Jurkat, Clone E6-1 (cell line): ENCODE data around the gene DNAH1.
A peak's percentile ranks its signal among the peaks of the same experiment; 100 is the strongest.
"Not testable (repeated sequence)": the region's sequence is repeated elsewhere in the genome, so short reads cannot be mapped to it uniquely, and the experiment has no call there.

Experiments used
- DNase-seq: peaks from one replicate; pipeline ENCODE4 v3.0.0-alpha.2; 2011; ENCODE audit warnings: low read depth, low spot score
- H3K4me3 ChIP-seq: 2 replicates; pipeline ENCODE4 v1.5.1; 2011; ENCODE audit warnings: mild to moderate bottlenecking, low read length, control low read depth, moderate library complexity

DNAH1 gene

DNA sequence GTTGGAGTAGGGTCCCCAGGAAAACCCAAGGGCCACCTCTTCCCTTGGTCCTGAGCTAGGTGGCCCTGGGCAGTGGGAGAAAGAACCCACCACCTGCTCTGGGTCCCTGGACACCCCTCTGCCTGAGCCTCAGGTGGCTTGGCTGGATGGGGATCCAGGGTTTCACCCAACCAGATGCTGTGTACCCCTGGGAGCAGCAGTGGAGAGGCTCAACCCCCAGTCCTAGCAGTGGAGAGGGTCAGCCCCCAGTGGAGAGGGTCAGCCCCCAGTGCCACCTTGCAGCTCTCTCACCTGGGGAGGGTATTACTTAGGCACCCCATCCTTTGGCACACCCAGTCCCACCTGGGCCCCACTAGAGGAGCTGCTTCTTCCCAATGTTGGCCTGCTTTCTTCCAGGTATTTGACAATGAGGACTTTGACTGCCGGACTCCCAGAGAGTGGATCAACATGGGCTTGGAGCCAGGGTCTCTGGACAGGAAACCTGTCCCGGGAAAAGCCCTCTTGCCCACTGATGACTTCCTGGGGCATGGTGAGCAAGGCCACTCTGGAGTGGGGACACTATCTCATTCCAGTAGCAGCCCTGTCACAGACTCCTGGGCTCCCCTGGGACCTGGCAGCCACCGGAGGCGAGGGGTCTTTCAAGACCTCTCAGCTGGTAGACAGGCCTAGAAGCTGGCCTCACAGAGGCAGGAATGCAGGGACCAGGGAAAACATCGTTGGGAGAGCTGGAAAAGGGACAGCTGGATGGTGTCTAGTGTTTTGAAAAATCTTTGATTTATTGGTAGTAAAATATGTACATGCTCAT, 11.6 kb downstream of the DNAH1 start:
- DNase-seq, result no peak

DNA sequence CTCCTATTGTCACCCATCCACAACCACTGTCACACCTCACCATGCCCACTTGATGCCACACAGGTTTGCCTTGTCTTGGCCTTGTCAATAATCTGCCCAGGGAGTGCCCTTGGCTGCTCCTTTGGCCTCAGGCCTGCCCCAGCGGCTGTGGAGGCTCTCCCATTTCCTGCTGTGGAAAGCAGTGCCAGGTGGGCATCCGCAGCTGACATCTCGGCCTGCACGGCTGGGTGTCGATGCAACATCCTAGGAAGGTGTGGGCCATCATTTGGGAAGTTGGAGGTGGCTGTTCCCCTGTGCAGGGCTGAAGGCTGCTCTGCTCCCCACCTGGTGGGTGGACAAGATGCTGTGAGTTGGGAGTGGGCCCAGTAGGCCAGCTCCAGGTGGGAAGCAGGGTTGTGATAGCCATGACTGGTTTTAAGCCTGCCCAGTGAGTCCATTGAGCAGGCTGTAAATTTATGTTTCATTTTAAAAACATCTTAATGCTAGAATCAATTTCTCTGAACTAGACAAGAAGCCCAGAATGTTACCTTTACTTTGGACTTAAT, 12.5 kb downstream of the DNAH1 start:
- H3K4me3 ChIP-seq, result no peak overlapping the region
- no peak for DNase-seq

More for the DNA sequence above, 11.6 kb downstream of the DNAH1 start:
- no peak overlapping the region for H3K4me3 ChIP-seq

DNA sequence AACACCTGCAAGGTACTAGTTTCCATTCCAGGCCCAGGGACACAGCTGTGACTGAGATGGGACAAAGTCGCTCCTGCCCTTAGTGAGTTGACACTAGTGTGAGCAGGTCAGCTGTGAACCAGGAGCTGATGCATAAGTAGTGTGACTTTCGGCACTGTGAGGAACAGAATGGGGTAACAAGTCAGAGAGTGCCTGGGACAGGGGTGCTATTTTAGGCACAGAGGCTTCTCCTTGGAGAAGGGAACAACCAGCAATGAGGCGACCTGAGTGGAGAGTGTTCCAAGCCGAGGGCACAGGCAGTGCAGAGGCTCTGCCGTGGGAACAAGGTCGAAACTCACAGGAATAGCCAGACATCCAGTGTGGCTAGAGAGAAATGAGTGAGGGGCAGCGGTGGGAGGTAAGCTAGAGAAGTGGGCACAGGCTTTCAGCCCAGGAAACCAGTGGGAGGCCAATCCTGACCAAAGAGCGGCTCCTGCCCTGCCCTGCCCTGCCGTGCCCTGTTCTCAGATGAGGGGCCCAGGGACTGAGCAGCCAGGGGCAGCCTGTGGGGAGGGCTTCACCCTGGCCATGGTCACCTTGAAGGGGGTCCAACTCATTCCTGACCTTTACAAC, 14.2 kb downstream of the DNAH1 start:
- DNase-seq, result no peak
- H3K4me3 ChIP-seq, result no peak overlapping the region

DNA sequence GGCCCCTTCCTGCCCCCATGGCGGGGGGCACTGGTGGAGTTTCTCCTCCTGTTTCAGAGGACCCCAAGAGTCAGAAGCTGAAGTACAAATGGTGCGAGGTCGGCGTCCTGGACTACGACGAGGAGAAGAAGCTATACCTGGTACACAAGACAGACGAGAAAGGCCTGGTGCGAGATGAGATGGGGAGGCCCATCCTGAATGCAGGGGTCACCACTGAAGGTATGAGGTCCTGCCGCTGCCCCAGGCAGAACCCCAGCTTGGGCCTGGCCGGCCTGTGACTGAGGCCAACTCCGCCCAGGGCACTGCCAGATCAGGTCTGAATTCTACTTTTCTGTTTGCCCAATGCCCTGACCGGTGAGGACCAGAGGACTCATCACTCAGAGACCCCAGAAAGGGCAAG, 15.0 kb downstream of the DNAH1 start:
- DNase-seq, result no peak

DNA sequence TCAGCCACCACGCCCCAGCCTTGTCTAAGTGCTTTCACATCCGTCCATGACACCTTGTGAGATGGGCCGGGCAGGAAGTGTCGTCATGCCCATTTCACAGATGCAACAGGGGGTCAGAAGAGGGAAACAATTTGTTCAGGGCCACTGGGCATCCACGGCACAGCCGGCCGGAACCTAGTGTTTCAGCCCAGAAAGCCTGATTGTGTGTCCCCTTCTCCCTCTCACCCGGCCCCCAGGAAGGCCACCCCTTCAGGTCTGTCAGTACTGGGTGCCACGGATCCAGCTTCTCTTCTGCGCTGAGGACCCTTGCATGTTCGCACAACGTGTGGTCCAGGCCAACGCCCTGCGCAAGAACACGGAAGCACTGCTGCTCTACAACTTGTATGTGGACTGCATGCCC, 15.8 kb downstream of the DNAH1 start:
- DNase-seq, result no peak
- no peak overlapping the region for H3K4me3 ChIP-seq

More for the DNA sequence above, 15.0 kb downstream of the DNAH1 start:
- H3K4me3 ChIP-seq, result no peak overlapping the region

DNA sequence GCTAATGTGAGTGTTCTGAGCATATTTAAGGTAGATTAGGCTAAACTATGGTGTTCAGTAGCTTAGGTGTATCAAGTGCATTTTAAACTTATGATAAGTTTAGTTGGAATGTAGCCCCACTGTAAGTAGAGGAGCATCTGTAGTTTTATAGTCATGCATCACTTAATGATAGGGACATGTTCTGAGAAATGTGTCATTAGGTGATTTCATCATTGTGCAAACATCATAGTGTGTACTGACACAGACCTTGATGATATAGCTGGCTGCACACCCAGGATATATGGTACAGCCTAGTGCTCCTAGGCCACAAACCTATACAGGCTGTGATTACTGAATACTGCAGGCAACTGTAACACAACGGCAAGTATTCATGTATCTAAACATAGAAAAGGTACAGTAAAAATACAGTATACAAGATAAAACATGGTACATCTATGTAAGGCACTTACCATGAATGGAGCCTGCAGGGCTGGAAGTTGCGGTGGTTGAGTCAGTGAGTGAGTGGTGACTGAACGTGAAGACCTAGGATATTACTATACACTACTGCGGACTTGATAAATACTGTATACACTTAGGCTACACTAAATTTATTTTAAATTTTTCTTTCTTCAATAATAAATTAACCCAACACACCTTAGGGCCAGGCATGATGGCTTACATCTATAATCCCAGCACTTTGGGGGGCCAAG, 17.9 kb downstream of the DNAH1 start:
- no peak for DNase-seq
- H3K4me3 ChIP-seq, result no peak overlapping the region

DNA sequence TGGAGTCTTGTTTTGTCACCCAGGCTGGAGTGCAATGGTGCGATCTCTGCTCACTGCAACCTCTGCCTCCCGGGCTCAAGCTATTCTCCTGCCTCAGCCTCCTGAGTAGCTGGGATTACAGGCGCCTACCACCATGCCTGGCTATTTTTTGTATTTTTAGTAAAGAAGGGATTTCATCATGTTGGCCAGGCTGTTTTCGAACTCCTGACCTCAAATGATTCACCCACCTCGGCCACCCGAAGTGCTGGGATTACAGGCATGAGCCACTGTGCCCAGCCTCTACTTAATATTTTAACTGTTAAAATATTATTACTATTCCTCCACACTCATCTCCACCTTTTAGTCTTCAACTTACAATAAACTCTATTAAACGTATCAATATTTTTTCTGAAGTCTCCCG, 22.0 kb downstream of the DNAH1 start:
- not testable (repeated sequence) for DNase-seq, H3K4me3 ChIP-seq

DNA sequence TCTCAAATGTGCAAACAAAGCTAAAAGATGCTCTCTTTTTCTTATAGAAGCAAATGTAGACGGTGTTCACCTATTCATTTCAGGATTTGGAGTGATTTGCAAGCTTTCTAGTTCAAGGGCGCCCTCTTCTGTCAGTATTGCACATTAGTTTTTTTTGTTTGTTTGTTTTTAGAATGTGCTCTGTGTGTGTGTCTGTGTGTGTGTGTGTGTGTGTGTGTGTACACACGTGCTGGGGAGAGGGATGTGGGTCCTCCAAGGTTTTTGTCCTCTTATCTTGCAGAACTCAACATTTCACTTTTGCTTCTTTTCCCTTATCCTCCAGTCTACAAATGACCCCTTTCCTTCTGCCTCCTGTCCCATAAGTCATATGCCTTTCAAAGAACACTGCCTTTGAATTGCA, 23.5 kb downstream of the DNAH1 start:
- H3K4me3 ChIP-seq, result no peak overlapping the region
- peak; percentile 87 for DNase-seq

DNA sequence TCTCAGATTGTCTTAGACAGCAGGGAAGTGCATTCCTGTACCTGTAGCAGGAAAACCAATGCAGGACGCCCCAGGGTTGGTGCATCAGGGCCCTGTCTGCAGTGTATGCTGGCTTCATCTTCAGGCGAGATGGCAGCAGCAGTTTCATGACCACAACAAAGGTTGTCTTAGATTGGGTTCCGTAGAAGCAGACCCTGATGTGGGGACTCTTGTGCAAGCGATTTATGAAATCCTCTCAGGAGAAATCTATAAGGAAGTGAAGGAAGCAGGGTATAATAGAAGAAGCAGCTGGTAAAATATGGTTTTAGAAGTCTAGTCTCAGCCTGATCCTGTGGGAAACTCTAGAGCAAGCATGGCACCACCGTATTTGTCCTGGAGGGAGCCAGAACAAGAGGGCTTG, 25.0 kb downstream of the DNAH1 start:
- peak; percentile 78 for DNase-seq
- no peak overlapping the region for H3K4me3 ChIP-seq

DNA sequence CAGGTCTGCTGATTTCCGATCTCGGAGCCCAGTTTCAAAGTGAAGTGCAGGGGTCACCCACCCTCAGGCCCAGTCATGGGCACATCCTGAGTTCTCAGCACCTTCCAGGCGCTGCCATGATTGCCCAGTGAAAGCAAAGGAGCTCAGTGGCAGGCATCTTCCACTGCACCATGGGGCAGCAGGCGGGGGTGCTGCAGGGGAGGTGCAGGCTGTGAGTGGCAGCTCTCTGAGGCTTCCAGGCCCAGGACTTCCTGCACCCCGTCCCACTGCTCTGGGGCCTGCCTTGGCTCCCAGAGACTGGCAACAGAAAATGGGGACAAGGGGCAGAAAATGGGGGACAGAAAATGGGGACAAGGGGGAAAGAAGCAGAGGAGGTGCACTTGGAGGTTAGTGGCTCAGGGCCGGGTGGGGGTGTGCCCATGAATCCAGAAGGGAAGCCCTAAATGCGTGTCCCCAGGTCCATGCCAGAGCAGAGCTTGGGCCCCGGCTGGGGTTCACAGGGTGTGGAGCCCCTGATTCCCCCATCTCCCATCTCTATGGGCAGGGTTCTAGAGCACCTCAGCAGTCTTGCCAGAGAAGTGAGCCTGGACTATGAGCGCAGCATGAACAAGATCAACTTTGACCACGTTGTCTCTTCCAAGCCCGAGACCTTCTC, 28.0 kb downstream of the DNAH1 start:
- no peak for DNase-seq
- H3K4me3 ChIP-seq, result no peak overlapping the region

DNA sequence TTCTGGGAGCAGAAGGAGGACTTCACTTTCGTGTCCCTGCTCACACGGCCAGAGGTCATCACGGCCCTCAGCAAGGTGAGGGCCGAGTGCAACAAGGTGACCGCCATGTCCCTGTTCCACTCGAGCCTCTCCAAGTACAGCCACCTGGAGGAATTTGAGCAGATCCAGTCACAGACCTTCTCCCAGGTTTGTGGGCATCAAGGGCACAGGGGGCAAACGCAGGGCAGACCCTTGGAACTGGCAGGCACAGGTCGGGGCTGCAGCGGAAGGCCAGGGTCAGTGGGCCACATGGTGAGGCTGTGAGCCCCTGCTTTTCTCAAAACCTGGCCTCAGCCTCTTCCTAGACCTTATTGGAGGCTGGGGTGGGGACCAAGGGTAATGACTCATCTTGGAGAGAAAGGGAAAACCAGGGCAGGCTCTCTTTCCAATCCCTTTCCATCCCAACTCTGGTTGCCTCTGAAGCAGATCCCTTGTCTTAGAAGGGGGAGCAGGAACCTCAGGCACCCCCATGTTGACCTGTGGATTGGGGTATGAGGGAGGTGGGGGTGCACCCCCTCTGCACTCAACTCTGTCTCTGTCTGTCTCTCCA, 29.5 kb downstream of the DNAH1 start:
- no peak for DNase-seq
- no peak overlapping the region for H3K4me3 ChIP-seq

DNA sequence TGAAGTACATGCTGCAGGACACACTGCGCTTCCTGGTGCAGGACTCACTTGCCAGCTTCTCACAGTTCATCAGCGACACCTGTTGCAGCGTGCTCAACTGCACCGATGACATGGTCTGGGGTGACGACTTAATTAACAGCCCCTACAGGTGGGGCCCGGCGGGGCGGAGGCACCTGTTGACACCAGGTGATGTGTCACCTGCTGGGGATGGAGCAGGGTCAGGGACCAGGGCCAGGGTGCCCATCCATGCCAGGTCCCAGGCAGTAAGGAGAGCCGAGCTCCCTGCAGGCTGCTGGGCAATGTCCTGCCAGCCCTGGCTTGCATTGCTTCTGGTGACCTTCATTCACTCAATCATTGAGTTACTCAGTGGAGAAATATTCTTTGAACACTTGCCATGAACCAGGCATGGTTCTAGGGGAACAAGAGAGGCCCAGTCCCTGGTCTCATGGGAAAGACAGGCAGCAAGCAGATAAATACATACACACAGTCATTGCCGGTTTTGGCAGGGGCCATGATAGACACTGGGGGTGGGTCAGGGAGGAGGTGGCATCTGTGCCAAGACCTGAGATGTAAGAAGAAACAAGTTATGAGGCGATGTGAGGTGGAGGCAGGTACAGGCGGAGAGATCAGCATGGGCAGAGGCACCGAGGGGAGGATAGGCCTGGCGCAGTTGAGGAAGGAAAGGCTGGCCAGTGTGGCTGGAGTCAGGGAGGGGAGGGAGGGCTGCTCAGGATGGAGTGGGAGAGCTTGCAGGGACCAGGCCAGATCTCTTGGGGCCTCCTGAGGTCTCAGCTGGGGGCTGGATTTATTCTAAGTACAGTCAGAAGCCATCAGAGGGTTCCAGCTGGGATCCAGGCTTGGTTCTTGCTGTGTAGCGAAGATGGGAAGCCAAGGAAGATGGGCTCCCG, 30.8 kb downstream of the DNAH1 start:
- DNase-seq, result no peak
- no peak overlapping the region for H3K4me3 ChIP-seq

DNA sequence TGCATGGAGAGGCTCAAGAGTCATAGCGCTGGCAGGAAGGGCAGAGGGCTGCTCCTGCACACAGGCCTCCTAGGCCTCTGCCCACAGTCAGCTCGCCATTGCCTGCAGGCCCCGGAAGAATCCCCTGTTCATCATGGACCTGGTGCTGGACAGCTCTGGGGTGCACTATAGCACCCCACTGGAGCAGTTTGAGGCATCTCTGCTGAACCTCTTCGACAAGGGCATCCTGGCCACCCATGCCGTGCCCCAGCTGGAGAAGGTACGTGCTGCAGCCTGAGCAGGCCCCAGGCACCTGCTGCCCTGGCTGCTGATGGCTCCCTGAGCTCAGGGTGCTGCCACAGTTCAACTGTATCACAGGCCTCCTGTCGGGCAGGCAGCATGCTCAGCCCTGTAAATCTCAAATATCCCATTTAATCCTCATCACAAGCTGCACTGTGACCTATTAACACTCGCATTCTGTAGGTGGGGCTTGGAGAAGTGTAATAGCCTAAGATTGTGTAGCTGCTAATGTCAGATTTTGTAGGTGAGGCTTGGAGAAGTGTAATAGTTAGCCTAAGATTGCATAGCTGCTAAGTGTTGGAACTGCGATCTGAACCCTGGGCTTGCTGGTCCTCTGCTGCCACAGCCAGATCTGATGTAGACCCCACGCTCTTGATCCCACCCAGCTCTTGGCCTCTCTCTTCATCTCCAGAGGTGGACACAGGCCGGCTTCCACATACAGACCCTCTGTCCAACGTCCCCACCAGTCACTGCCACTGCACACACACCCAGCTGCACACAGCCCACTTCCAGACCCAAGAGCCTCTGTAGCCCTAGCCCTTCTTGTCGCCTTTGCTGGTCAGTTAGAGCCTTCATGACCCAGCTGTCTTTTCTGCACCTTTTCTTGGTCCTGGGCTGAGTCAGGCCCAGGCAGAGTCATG, 31.9 kb downstream of the DNAH1 start:
- DNase-seq, result no peak
- H3K4me3 ChIP-seq, result no peak overlapping the region

DNA sequence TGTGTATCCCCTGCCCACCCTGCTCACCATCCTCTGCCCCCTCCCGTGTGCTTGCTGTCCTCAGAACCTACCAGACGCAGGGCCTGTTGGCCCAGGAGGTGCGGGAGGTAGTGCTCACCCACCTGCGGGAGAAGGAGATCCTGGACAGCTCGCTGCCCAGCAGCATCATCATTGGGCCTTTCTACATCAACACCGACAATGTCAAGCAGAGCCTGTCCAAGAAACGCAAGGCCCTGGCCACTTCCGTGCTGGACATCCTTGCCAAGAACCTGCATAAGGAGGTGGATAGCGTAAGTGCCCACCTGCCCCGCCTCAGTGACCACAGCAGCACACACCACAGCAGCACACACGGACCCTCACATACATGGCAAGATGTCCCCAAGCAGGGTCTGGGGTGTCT, 33.0 kb downstream of the DNAH1 start:
- H3K4me3 ChIP-seq, result no peak overlapping the region
- DNase-seq, result no peak

DNA sequence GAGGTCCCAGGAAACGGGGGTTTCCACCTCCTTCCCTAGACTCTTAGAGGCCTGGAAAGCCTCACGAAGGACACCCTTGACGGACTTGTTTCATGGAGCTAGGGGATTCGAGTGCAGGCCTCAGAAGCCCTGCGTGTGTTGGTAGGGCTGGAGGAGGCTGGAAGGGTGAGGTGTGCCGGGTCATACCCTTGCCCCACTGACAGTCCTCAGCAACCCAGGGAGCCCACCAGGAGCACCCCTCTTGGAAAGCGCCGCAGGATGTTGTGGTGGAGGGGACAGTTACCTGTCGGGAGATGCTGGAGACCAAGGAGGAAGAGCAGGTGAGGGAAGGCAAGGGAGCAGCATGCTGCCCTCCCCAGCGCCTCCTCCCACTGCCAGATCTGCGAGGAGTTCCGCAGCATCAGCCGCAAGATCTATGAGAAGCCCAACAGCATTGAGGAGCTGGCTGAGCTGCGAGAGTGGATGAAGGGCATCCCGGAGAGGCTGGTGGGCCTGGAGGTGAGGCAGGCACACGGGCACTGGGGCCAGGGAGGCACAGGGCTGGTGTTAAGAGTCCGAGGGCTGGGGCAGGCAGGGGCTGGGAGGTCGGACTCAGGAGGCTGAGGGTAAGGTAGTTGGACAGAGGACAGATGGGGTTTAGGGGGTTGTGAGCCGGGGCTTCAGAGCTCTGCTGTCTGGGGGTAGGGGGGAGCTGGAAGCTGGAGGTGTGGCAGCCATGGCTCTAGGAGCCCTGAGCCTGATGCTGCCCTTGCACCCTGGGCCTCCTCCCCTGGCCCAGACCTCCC, 33.7 kb downstream of the DNAH1 start:
- no peak overlapping the region for H3K4me3 ChIP-seq
- no peak for DNase-seq

DNA sequence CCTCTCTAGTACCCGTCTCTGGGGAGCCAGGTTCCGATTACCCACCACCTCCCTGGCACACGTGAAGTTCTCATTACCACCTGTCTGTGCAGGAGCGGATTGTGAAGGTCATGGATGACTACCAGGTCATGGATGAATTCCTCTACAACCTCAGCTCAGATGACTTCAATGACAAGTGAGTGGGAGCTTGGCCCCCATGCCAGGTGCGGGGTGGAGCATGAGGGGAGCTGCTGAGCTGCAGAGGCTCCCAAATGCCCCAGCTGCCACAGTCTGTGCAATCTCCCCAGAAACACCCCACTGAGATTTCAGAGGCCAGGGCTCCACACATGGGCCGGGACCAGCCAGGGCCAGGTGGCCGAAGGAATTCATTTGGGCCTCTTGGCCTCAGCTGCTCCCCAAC, 34.3 kb downstream of the DNAH1 start:
- no peak for DNase-seq

More for the DNA sequence above, 34.3 kb downstream of the DNAH1 start:
- H3K4me3 ChIP-seq, result no peak overlapping the region
